SH-SY5Y (cell line): ENCODE data around the gene ZFAND4.

Experiments used
- GATA2 ChIP-seq: IDR thresholded peaks from 2 replicates; pipeline ENCODE4 v1.6.1; 2011; ENCODE audit warnings: mild to moderate bottlenecking, low read depth, low read length
- GATA3 ChIP-seq: IDR thresholded peaks from 2 replicates; pipeline ENCODE4 v1.6.1; 2011; ENCODE audit warnings: low read depth, mild to moderate bottlenecking, low read length, moderate library complexity

DNA sequence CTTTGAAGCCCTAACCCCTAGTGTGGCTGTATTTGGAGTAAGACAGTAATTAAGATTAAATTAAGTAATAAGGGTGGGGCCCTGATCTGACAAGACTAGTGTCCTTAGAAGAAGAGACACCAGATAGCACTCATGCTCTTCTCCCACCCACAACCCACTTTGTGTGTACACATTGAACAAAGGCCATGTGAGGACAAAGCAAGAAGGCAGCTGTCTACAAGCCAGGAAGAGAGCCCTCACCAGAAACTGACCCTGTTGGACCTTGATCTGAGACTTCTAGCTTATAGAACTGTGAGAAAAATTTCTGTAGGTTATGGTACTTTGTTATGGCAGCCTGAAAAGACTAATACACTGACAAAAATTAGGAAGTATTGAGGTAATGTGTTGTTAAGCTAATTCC lies 59.8 kb downstream of the ZFAND4 start:
- TF ChIP-seq GATA2, result no peak
- no peak for TF ChIP-seq GATA3
